Panc1 (cell line): ENCODE measurements around the gene ABHD8. TPM values are rescaled to one million over a fixed set of nuclear protein-coding genes. Genes with fewer than 3 reads are reported as not detected.

Experiments used
- ATAC-seq: fragments of 200-7000 bp; cut with Tn5 transposase; 2 replicates; pipeline ENCODE4 v1.9.1; 2020; ENCODE audit warnings: mild to moderate bottlenecking, moderate library complexity
- BruUV-seq: library from RNA; stranded (reverse); fragments of 400-500 nt; replicated peaks from 2 replicates; lab custom pipeline; 2021; lab: Mats Ljungman, UMichigan
- CTCF ChIA-PET: fragments of 300-600 bp; sonication (Branson Sonifier 250); formaldehyde crosslinking; loops from one replicate; lab custom pipeline; 2022; ENCODE audit warnings: antibody characterized with exemption; lab: Charles Lee
- POLR2A ChIA-PET: fragments of 300-600 bp; sonication (Branson Sonifier 250); formaldehyde crosslinking; loops from one replicate; lab custom pipeline; 2022; ENCODE audit warnings: antibody characterized with exemption; lab: Charles Lee
- DNase-seq: peaks from one replicate; pipeline ENCODE4 v3.0.0-alpha.2; 2010; ENCODE audit warnings: low read depth, low spot score
- H3K27ac ChIP-seq: 2 replicates; pipeline ENCODE4 v1.5.1; 2011; ENCODE audit warnings: mild to moderate bottlenecking, low read length, inconsistent platforms
- H3K27me3 ChIP-seq: fragments of 200-500 bp; sonication (Bioruptor generic); 2 replicates; pipeline ENCODE4 v1.6.0; 2014; ENCODE audit warnings: low read length, inconsistent platforms; ENCODE audit not compliant: control insufficient read depth, insufficient read depth
- H3K36me3 ChIP-seq: fragments of 200-500 bp; sonication (Bioruptor generic); 2 replicates; pipeline ENCODE4 v1.5.1; 2014; ENCODE audit warnings: inconsistent platforms, mild to moderate bottlenecking, low read length, moderate library complexity; ENCODE audit not compliant: control insufficient read depth, insufficient read depth
- H3K4me1 ChIP-seq: 2 replicates; pipeline ENCODE4 v1.5.1; 2011; ENCODE audit warnings: inconsistent platforms, mild to moderate bottlenecking, low read length, moderate library complexity; ENCODE audit not compliant: control insufficient read depth, insufficient read depth
- H3K4me3 ChIP-seq, 2 experiments: 2 replicates each; pipeline ENCODE4 v1.5.1; 2011 to 2012; ENCODE audit warnings: low read depth in 2 of 2, low read length in 2 of 2, mild to moderate bottlenecking in 2 of 2, inconsistent platforms in 1 of 2, moderate library complexity in 1 of 2
- H3K9me3 ChIP-seq: fragments of 200-500 bp; sonication (Bioruptor generic); 2 replicates; pipeline ENCODE4 v1.5.1; 2014; ENCODE audit warnings: low read depth, mild to moderate bottlenecking, inconsistent platforms, low read length, moderate library complexity; ENCODE audit not compliant: control insufficient read depth, insufficient read depth
- CTCF ChIP-seq: fragments of 450-650 bp; IDR thresholded peaks from 2 replicates; pipeline ENCODE4 v1.5.1; 2017; ENCODE audit warnings: mild to moderate bottlenecking
- POLR2AphosphoS5 ChIP-seq: IDR thresholded peaks from 2 replicates; pipeline ENCODE4 v1.6.1; 2012; ENCODE audit warnings: mild to moderate bottlenecking, low read depth, low read length, moderate library complexity
- REST ChIP-seq, 2 experiments: IDR thresholded peaks; 2 replicates each; pipeline ENCODE4 v1.6.1; 2011 to 2012; ENCODE audit warnings: low read depth in 2 of 2, control low read depth in 1 of 2, low read length in 1 of 2, mild to moderate bottlenecking in 1 of 2, moderate library complexity in 1 of 2; ENCODE audit not compliant: insufficient read depth in 1 of 2
- SIN3A ChIP-seq: IDR thresholded peaks from 2 replicates; pipeline ENCODE4 v1.6.1; 2012; ENCODE audit warnings: low read depth, mild to moderate bottlenecking, low read length, moderate library complexity, borderline replicate concordance; ENCODE audit not compliant: insufficient read depth
- TCF7L2 ChIP-seq: IDR thresholded peaks from 2 replicates; pipeline ENCODE4 v1.6.1; 2011; ENCODE audit warnings: mild to moderate bottlenecking, low read depth, low read length, inconsistent platforms
- in situ Hi-C: cut with HindIII; loops from 2 replicates; pipeline ENCODE4 v1.10.0; 2016; ENCODE audit warnings: low sequenced_read_pairs, low pct_unique_long_range_greater_than_20kb
- intact Hi-C: fragments of 100-400 bp; cut with micrococcal nuclease; formaldehyde crosslinking; loops from one replicate; pipeline ENCODE4 v1.10.0; 2022; ENCODE audit not compliant: unreplicated experiment
- total RNA-seq: library from RNA; stranded (reverse); gene quantifications from one replicate; pipeline ENCODE4 v1.2.1, GENCODE V29; 2021; ENCODE audit not compliant: unreplicated experiment

The ABHD8 gene
- total RNA-seq, 1 experiment from 2014 or later, result 19.6 TPM

GRCh38 chr19:17294051-17294891 lies 9.0 kb downstream of the ABHD8 start:
- DNase-seq (no peak), ATAC-seq (no peak)
- TF ChIP-seq POLR2AphosphoS5 (no peak), SIN3A (no peak), REST (IDR thresholded peaks at IDR 0.05; ENCODE audit: insufficient read depth in 1 of 2, low read depth in 2 of 2, low read length in 1 of 2) (no peak), TCF7L2 (no peak), CTCF (no peak)
- ChIA-PET CTCF (interaction anchor here (1.4 kb wide), 1 partner anchor 11 kb away, joined by 8 read pairs; the partner anchor contains the start of gene MRPL34), POLR2A (no interaction called here)
- Histone ChIP-seq H3K4me1 (peaks cover 3% of the 10 kb centered on the region; the same call in 1 of the 2 replicates), H3K27ac (no peak overlapping the region), H3K4me3 (no peak overlapping the region), H3K27me3 (no peaks in the 10 kb centered on the region), H3K9me3 (no peaks in the 10 kb centered on the region), H3K36me3 (no peaks in the 10 kb centered on the region)
- no TSS peak for BruUV-seq
- intact Hi-C loops, result no loop called here
- in situ Hi-C loops, result no loop called here

- no peak overlapping the region for H3K27ac ChIP-seq
- no peak for TF ChIP-seq CTCF
- TF ChIP-seq REST (IDR thresholded peaks at IDR 0.05; ENCODE audit: insufficient read depth in 1 of 2, low read depth in 2 of 2, low read length in 1 of 2), result no peak
- TF ChIP-seq POLR2AphosphoS5, result no peak
- TF ChIP-seq SIN3A, result no peak
- no peak for TF ChIP-seq TCF7L2
- in situ Hi-C loops, result no loop called here
- no peaks in the 10 kb centered on the region for H3K27me3 ChIP-seq
- DNase-seq, result no peak
- intact Hi-C loops, result no loop called here
- no peaks in the 10 kb centered on the region for H3K9me3 ChIP-seq
- H3K36me3 ChIP-seq, result no peaks in the 10 kb centered on the region
- H3K4me3 ChIP-seq, result no peak overlapping the region
- peaks cover 3% of the 10 kb centered on the region; the same call in 1 of the 2 replicates for H3K4me1 ChIP-seq
- BruUV-seq, result no TSS peak
- ATAC-seq, result no peak
- ChIA-PET CTCF (interaction anchor here (0.7 to 1.4 kb wide), 3 partner anchors 12 to 175 kb away, joined by 3 to 8 read pairs (median 8); partner anchors contain the start of gene MRPL34), POLR2A (no interaction called here)
These were observed 9.6 kb downstream of the ABHD8 start for GRCh38 chr19:17293605-17294004.
